Activated CD8-positive, alpha-beta memory T cell treated with anti-CD3 and anti-CD28 coated beads, Interleukin-2, amount 50 U/mL, for 24 hours (primary cell): ENCODE measurements around the gene SMIM12.

Experiments used
- DNase-seq: peaks from one replicate; pipeline ENCODE4 v3.0.0-alpha.2; 2020; ENCODE audit errors: extremely low read depth

The SMIM12 gene, protein sequence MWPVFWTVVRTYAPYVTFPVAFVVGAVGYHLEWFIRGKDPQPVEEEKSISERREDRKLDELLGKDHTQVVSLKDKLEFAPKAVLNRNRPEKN

DNA sequence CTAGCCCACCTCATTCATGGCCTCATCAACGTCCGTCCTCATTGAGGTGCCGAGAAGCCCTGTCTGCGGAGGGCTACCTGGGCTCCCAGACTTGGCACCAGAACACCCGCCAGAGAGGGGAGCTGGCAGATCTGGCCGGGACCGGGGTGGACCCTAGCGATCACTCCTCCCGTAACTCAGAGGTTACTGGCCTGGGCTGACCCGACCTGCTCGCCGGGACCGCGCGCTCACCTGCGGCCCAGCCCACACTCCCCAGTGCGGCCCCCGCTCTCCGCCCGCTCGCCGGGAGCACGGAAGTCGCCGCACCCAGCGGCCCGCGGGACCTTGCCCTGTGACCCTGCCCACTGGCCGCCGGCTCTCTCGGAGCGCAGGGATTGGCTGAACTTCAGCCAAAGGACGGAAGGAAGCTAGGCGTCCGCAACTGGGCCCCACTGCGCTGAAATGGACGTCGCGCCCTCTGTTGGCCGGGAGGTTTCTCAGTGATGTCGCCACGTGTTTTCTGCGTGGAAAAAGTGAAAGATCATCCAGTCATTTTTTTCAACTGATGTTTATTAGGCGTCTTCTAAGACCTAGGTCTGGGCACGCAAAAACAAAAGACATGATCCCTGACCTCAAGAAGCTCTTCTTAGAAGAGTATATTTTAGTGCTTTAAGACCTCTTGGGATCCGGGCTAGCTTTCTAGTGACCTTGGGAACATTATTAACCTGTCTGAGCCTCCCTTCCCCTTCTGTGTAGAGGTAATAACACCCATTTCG lies at the start of gene SMIM12:
SMIM12 (minus strand) TSS at position 304 of the 755 bp plus-strand sequence. CDS start 3,772 bp downstream, outside the sequence.
- peak; percentile 90 for DNase-seq

DNA sequence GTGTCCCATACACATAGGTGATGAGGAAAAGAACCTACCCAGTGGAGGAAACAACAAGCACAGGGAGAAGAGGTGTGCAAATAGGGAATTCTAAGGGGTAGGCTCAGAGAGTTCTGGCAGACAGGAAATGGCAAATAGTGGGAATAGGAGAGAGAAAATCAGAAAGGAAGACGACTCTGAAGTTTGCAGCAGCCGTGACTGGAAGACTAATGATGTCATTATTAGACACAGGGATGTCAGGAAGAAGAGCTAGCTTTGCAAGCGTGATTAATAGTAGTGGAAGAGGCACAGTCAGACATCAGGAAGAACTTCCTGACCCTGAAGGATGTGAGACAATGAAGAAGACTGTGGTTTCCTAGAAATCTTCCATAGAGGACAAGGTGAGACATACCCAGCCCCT lies 48.8 kb upstream of the SMIM12 start:
- no peak for DNase-seq

DNA sequence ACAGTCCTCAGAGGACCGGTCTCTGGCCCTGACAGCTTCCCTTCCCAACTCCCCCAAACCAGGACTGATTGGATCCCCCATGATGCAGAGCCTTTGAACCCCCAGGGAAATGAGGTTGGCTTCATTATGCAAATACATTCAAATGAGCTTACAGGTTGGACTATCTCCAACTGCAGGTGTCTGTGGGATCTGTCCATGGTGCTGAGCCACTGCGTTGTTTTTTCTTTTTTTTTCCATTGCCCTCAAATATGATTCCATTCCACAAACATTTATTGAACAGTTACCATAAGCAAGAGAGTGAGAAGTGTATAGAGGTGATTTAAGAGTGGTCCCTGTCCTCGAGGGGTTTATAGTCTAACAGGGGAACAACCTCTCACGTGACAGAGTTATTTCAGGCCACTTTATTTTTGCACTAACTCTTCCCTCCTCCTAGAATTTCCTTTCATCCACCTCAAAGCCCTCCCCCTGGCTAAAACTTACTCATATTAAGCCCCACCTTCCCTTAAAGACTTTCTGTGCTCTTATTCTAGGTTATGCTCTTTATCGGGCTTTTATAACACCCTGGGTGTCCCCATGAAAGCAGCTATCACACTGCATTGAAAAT lies 48.0 kb upstream of the SMIM12 start:
- no peak for DNase-seq

DNA sequence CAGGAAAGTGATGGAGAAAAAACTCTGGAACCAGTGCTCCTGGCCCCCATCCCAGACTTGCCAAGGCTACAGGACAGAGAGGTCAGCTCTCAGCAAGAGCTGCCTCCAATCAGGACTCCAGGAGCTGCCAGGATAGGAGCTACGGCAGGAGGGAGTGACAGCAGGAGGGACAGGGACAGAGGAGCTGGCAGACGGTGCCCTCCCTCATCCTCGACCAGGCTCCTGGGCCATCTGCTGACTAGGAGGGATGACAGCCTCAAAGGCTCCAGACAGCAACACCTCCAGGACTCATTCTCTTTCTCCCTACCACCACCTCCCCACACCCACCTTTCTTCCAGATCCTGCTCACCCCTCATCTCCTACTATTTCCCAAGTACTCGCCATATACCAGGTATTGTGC lies 47.2 kb upstream of the SMIM12 start:
- no peak for DNase-seq

DNA sequence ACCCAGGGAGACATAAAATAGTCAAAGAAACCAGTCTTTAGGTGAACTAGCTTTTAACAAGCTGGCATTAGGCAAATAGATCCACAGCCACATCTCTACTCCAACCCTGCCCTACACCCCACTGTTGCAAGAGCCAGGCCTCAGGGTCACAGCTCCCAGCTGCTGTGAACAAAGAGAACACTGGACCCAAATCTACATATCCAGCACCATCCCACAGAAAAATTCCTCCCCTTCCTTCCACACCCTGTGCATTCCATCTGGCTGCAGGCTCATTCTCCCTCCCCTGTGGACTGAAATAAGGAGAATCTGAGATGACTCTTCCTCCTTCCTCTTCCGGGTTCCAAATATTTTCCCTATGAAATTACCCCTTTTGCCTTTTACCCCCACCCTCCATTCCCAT lies 46.7 kb upstream of the SMIM12 start:
- no peak for DNase-seq

DNA sequence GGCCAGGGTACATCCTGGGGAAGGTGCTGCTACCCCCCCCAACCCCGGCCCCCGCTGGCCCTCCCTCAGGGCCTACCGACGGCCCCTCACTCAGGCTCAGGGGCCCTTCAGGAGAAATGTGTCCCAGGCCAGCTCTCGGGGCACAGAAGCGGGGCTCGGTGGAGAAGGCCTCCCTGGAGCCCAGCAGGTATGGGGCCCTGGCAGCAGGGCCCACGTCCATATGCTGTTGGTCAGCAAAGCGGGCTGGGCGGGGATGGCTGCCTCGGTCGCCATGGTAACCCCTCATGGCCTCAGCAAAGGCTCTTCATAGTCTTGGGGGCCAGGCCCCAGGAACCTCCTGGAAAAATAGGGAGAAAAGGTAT lies 45.5 kb upstream of the SMIM12 start:
- no peak for DNase-seq

DNA sequence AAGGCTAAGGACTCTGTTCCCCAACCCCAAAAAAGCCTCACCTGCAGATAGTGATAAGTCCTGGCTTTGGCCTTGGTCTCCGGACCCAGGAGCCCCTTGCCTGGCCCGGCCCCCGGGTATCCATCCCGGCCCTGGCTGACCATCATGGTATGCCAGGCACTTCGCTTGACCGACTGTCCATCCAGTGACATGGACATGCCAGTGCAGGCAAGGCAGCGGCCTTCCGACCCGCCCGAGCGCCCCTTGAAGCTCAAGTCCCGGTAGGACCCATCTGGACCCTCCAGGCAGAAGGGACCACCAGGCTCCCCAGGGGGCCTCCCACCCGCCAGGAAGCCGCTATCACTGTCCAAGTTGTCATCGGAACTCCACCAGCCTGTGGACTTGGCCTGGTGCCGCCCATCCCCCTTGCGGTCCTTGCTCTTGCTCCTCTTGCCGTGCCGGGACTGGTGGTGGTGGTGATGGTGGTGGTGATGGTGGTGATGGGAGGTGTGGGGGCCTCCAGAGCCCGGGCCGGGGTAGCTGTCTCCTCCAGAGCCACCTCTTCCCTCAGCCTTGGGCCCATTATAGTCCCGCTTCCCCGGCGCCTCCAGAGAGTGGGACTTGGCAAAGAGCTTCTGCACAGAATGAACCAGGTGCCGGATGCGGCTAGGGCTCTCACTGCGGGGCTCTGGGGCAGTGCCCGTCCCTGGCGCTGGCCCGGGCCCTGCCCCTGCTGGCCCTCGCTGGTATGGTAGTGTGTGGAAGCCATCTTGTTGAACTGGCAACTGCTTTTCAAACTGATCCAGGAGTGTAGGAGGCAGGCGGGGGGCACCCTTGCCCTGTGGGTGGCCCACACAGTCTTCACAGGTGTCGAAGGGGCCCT lies 44.9 kb upstream of the SMIM12 start:
- no peak for DNase-seq

DNA sequence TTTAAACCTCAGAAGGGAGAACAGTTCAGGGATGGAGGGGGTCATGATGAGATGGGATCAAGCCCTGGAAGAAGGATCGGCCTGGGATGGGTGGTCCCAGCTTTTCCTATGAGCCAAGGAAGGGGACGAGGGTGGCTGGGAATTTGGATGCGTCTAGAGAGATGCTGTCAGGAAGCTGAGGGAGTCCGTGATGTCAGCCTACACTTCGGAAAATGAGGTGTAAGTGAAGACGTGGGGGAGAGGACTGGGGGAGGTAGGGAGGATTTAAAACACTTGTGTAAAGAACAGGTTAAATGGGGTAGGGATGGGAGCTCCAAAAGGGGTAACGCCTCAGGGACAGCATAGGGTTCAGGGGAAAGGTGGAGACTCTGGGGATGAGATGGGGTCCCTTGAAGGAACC lies 42.4 kb upstream of the SMIM12 start:
- no peak for DNase-seq

DNA sequence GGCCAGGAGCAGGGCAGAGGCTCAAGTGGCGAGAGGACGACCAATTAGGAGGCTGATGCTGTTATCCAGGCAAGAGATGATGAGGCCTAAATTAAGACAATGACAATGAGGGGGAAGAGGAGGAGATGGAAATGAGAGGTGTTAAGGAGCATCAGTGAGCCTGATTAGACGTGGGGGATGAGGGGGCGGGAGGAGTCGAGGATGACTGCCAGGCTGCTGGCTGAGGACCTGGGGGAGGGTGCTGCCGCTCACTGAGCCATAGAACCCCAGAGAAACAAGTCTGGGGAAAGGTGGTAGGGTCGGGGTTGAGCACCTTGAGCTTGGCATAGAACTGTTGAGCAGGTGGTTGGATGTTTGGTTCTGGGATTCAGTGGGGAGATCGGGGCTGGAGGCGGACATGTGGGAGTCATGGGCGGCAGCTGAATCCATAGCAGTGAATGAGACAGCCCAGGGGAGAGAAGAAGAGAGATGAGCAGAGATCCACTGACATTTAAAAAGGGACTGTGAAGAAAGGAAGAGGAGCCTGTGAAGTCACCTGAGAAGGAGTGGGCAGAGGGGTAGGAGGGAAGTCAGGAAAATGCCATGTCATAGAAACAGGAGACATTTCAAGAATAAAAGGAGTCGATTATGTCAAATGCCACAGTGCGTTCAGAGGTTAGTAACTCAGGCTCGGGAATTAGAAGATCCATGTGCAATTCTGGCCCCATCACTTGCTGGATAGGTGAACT lies 41.4 kb upstream of the SMIM12 start:
- DNase-seq: no peak

DNA sequence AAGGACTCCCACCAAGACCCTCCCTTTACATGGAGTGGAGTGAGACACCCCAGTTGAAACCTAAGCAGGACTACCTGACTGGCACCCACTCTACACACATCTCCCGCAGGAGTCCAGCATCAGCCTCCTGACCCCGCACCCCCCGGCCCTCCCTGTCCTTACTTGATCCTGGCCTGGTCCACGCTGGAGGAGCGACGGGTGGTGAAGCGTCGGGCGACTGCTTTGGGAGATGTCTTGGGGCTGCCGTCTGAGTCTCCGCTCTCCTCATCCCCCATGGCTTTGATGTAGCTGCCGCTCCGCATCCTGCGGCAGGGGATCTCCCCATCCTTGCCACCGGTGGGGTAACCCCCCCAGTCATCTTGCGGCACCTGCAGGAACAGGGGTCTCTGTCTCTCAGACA lies 40.4 kb upstream of the SMIM12 start:
- no peak for DNase-seq

DNA sequence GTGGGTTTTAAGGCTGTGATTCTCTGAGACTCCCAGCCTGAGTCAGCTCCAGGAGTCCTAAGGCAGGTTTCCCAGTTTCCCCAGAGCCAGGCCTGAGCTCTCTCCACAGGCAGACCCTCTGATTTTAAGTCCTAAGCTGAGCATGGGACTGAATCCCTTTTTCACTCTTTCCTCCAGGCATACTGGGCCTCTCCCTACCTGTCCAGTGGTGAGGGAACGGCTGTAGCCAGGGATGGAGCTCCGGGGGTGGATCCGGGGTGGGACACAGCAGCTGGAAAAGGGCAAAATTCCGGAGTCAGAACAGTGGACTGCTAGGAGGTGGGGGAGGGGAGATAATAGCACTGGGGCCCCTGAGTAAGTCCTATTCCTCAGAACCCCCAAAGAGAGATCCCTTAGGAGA lies 39.9 kb upstream of the SMIM12 start:
- DNase-seq: no peak

DNA sequence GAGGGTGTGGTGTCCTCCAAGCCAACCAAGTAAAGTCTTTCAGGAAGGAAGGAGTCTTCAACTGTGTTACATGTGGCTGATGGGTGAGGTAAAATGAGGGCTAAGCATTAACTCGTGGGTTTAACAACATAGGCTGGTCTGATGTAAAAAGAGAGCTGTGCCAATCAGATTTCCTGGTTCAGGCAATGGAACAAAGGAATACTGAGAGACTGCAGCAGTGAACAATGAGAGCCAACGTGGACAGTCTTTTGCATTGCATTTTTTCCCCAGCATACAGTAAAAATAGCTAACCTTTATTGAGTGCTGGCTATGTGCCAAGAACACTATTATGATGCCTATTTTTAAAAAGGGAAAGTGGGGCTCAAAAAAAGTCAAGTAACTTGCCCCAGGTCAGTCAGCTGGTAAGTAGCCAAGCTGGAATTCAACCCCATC lies 38.8 kb upstream of the SMIM12 start:
- no peak for DNase-seq

DNA sequence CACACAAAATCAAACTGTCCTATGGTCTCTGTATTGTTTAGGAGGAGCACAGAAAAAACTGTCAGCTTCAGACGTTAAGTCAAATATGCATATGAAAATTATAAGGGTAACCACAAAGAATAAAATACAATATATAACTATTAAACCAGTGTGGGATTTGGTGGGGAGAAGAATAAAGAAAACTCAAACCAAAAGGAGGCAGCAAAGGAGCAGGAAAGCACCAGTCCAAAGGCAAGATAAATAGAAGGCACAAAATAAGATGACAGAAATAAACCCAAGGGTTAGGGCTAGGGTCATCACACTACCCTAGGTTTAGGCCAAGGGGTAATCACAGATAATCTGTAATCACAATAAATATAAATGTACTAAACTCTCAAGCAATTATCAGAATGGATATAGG lies 37.1 kb upstream of the SMIM12 start:
- DNase-seq: no peak

DNA sequence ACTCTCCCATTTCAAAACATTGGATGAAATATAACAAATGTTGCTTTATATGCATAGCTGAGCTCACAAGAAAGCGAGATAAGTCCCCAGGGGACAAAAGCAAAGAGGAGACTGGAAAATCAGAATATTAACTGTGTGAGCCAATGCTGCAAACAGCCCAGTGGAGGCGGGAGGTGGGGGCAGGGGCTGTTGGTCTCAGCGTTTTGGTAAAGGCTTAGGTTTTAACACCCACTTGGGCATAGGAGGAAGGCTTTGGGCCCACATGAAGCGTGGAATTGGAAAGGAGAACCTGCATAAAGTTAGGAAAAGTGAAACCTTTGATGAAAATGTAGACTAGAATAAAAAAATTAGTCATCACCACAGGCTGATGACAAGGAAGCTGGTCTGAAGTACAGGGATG lies 30.2 kb upstream of the SMIM12 start:
- DNase-seq: no peak

DNA sequence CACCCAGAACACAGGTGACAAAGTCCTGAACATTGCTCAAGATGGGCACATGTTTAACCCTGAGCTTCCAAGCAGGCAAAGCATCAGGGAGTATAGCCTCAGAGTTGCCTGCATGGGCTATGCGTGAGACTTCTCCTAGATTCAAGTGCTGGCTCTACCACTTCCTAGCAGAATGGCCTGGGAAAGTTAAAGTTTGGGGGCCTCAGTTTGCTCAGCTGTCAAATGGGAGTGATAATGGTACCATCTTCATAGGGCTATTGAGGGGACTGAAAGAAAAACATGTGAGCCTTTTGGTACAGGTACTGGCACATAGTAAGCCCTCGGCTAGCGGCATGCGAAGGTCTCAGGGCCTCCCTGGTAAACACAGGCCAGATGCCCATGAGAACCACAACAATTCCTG lies 28.0 kb upstream of the SMIM12 start:
- DNase-seq: no peak

DNA sequence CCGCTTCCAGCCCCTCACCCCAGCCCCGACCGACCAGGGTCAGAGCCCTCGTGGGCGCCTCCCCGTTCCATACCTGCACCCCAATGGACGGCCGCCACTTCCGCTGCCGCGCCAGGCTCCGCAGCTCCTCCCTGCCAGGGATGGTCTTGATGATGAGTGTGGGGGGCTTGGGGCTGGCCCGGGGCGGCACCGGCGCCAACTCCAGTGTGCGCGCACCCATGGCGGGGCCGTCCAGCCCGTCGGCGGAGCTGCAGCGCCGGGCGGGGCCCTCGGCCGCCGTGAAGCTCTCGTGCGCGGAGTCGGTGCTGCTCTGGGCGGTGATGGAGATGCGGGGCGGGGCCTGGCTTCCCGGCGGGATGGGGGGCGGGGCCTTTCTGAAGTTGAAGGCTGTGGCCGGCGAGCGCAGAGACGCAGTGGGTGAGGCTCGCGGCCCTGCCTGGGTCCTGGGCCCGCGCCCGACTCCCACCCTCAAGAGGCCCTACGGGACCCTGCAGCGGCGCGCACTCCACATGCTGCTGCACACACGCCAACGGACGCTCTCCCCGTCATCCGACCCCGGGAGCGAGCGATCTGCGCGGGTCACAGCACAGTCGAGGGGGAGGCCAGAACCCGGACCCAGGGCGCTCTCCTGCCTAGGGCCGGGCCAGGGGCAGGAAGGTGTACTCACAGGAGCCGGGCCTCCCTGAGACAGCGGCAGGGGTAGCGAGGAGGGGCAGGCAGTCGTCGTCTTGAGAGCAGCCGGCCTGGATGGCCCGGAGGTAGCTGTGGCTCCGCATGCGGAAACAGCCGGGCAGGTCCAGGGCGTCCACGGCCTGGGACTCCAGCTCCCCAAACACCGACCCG lies 26.1 kb upstream of the SMIM12 start:
- DNase-seq: peak; percentile 29

DNA sequence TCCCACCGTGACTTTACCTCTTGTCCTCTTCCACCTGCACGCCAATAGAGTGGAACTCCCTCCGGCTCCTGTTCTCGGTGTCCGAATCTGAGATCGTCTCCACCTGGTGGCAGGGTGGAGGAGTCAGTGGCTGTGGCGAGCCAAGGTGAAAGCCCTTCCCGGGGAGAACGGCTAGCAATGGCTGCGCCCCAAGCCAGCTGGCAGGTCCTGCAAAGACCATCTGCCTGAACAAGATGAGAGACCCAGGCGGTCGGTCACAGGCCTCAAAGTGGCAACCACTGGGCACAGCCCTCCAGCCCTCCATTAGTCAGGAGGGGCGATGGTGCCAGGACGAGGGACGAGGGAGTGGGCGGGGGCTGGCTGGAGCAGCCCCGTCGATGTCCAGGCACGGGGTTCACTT lies 25.4 kb upstream of the SMIM12 start:
- no peak for DNase-seq

DNA sequence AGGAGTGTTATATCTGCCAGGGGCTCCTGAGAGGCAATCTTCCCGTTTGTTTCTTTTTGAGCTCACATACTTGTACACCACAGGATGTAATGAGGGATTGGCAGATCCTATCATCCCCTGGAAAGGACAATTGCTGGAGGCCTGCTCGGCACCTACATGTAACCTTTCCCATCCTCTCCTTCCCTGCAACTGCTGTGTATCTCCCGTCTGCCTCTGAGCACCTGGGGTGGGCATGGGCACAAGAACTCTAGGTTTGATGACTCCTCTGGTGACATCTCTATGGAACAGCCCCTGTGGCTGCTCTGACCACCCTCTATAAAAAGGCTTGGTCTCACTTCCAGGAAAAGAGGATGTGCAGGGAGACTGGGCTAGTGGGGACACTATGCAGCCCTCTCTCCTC lies 25.0 kb upstream of the SMIM12 start:
- DNase-seq: no peak

DNA sequence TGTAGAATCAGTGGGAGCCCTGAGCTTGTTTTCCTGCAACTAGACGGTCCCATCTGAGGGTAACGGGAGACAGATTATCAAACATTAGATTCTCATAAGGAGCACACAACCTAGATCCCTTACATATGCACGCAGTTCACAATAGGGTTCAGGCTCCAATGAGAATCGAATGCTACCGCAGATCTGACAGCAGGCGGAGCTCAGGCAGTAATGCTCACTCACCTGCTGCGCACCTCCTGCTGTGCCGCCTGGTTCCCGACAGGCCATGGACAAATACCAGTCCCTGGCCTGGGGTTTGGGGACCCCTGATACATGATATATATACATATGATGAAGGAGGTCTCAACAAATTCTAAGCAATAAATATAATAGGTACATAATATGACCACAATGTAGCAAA lies 19.7 kb upstream of the SMIM12 start:
- DNase-seq: no peak

DNA sequence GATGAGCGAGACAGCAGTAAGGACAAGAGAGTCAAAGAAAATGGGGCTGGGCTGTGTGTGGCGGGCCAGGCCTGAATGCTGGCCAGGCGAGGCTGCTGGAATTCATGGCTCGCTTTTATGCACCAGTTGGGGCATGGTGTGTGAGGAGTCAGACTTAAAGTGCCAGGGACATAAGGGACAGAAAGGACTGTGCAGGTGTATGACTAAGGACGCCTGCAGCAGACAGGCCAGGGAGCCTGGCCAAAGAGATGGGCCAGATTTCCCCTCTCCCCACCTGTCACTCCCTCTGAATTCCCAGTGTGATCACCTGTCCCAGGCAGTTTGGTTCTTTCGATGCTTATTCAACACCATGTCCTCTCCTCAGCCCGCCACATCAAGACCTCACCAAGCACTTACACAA lies 16.9 kb upstream of the SMIM12 start:
- no peak for DNase-seq
